HUDEP-2 (cell line): Measurements from ENCODE around the gene CYP4F2.
"Not testable (repeated sequence)": the region's sequence is repeated elsewhere in the genome, so short reads cannot be mapped to it uniquely, and the experiment has no call there.

Experiments used
- DNase-seq, 76 experiments: peaks; one replicate each; lab custom pipeline; 2025; ENCODE audit not compliant: unreplicated experiment in 76 of 76; lab: John Stamatoyannopoulos, UW

CYP4F2 gene

GRCh38 chr19:15897738-15898276, at the start of gene CYP4F2:
CYP4F2 (minus strand) TSS chr19:15898074; CDS start chr19:15897611, 463 bp downstream.
- peak in 18 of 76 experiments; percentile 2 to 44 (median 18) for DNase-seq

- no peak for DNase-seq
Observed at GRCh38 chr19:15945301-15945700, 47.4 kb upstream of the CYP4F2 start.

DNA sequence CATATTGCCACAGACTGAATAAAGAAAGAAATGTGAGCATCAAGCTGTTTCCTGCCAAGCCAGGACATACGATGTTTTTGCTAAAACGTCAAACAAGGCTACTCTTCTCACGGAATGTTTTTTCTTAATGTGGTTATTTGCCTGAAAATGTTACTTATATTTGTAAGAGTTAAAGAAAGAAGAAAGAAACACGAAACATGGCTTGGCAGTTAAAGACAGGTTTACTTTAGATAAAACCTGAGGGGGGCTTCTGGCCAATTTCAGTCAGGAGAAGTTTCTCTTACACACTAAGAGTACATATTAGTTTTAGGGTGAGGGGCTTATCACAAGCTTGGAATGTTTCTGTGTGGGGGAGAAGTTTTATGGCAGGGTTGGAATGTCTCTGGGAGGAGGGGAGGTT, 46.5 kb upstream of the CYP4F2 start:
- DNase-seq: no peak

DNA sequence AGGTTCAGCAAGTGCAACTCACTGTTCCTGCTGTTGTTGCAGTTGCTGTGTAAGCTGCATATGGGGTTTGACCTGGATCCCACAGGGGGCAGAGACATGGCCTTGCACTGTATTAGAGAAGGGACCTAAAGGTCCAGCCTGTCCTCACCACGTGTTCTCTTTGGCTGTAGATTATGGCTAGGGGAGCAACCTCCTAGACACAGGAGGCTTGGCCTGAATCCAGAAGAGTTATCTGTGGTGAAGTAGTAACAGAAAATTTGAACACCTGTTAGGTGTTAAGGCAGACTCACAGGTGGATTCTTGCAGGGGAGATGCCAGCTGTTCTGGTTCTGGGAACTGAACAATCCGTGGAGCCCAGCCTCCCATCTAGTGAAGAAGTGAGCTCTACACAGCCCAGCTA, 39.9 kb upstream of the CYP4F2 start:
- DNase-seq: no peak

GRCh38 chr19:15936950-15937349, 39.1 kb upstream of the CYP4F2 start:
- no peak for DNase-seq

DNA sequence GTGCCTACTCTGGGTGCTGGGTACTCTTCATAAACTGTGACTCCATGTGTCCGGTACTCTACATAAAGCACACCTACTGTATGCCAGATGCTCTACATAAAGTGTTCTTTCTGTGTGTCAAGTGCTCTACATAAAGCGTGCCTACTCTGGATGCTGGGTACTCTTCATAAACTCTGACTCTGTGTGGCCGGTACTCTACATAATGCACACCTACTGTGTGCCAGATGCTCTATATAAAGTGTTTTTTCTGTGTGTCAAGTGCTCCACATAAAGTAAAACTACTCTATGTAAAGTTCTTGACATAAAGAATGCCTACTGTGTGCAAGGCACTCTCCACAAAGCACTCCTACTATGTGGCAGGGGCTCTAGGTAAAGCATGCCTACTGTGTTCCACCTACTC, 38.3 kb upstream of the CYP4F2 start:
- DNase-seq: no peak

- DNase-seq: peak in 3 of 76 experiments; percentile 28 to 48 (median 48)
Observed at GRCh38 chr19:15935167-15935702, 37.4 kb upstream of the CYP4F2 start.

GRCh38 chr19:15934332-15935078, 36.6 kb upstream of the CYP4F2 start, which contains the start of gene CYP4F11:
CYP4F11 (minus strand) TSS chr19:15934529; CDS start chr19:15934408, 121 bp downstream.
- DNase-seq: peak in 73 of 76 experiments; percentile 19 to 89 (median 77)

DNA sequence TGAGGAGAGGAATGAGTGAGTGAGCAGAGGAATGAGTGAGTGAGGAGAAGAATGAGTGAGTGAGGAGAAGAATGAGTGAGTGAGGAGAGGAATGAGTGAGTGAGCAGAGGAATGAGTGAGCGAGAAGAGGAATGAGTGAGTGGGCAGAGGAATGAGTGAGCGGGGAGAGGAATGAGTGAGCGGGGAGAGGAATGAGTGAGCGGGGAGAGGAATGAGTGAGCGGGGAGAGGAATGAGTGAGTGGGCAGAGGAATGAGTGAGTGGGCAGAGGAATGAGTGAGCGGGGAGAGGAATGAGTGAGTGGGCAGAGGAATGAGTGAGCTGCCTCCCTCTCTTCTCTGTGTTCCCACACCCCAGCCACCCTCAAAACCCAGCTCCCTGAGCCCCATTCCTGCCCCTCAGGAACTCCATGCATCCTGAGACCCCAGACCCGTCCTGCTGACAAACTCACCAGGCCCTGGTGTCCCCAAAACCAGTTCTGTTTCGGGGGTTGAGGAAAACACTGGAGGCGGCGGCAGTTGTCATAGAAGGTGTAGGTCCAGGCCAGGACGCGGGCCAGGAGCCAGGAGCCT, 36.0 kb upstream of the CYP4F2 start:
- peak in 1 of 76 experiments; percentile 16 for DNase-seq

DNA sequence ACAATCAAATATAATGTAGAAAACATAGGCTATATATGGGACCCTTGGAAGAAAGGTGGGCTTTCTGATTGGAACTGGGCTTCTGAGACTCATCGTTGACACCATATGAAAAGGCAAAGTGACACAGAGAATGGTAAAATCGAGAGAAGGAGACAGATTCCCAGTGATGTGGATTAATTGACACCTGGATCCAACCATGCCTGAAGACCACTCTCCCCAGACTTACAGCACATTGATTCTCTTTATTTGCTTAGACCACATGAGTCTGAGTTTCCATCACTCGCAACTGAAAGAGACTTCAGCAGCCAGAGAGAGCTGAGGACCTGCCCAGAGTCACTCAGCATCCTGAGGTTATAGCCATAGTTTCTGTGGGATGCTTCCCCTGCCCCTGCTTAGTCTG, 30.4 kb upstream of the CYP4F2 start:
- DNase-seq: no peak

- DNase-seq: peak in 1 of 76 experiments; percentile 5
Observed at GRCh38 chr19:15926484-15926883, 28.6 kb upstream of the CYP4F2 start.

DNA sequence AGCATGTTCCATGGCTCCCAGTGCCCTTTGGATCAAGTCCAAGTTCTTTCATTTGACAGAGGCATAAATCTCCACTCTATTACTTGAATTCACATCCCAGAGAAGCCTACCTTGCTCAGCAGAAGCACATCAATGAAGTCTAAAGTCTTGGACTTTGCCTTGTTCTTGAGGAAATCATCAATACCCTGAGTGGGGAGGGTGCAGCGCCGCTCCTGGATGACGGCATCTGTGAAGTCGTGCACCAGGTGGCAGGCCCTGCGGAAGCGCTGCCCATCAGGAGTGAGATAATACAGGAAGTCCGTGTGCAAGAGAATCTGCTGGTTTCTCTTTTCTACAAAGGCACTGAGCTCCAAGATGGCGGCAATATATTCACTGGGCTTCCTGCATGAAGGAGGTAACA, 25.8 kb upstream of the CYP4F2 start:
- no peak for DNase-seq

DNA sequence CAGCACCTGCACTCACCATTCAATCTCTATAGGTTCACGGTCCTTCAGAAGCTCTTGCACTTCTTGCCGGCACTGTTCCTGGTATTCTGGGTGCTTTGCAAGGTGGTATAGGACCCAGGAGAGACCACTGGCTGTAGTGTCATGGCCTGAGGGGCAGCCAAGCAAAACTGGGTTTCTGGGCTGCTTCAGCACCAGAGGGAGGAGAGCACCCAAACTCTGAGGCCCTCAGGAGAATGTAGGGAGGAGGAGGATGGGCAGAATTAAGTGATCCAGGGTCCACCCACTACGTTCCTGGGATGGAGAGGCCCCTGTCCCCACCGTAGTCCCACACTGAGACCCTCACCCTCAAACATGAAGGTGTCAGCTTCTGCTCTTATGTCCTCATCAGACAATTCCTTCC, 24.1 kb upstream of the CYP4F2 start:
- no peak for DNase-seq

DNA sequence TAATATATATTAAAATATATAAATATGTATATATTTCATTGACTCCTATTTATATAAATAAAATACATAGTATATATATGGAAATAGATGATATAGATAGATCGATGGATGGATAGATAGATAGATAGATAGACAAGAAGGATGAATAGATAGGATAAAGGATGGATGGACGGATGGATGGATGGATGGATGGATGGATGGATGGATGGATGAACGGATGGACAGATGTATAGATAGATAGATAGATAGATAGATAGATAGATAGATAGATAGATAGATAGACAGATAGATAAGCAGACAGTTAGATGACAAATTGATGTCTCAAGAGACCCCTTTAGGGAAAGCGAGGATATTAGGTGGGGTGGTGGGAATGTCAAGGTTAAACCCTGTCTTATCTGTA, 21.4 kb upstream of the CYP4F2 start:
- no peak for DNase-seq

- DNase-seq: no peak
Observed at GRCh38 chr19:15915109-15915508, 17.2 kb upstream of the CYP4F2 start.

- no peak for DNase-seq
Observed at GRCh38 chr19:15913830-15914229, 16.0 kb upstream of the CYP4F2 start.

GRCh38 chr19:15913384-15913783, 15.5 kb upstream of the CYP4F2 start:
- no peak for DNase-seq

- DNase-seq: no peak
Observed at GRCh38 chr19:15911599-15912235, 13.8 kb upstream of the CYP4F2 start.

DNA sequence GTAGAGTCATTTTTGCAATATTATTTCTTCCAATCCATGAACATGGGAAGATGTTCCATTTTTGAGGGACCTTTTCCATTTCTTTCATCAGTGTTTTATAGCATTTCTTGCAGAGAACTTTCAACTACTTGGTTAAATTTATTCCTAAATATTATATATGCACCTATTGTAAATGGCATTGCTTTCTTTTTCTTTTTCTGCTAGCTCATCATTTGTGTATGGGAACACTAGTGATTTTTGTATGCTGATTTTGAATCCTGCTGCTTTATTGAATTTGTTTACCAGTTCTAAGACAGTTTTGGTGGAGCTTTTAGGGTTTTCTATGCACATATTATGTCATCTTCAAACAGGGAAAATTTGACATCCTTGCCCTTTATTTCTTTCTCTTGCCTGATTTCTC, 7.2 kb upstream of the CYP4F2 start:
- no peak for DNase-seq

DNA sequence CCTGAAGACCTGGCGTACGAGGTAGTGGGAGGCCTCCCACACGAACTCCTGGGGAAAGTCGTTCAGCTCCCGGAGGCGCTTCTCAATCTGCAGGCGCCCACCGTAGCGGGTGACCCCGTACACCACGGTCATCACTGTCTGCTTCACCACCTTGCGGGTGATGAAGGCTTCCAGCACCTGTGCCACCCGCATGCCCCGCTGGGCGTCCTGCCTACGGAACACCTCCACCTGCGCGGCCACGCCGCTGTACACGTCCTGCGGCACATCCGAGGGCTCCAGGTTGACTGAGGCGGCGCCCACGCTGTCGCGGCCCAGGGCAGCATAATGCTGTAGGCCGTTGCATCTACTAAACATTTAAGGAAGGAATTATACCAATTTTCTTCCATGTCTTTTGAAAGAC, 5.0 kb upstream of the CYP4F2 start:
- DNase-seq: not testable (repeated sequence)

DNA sequence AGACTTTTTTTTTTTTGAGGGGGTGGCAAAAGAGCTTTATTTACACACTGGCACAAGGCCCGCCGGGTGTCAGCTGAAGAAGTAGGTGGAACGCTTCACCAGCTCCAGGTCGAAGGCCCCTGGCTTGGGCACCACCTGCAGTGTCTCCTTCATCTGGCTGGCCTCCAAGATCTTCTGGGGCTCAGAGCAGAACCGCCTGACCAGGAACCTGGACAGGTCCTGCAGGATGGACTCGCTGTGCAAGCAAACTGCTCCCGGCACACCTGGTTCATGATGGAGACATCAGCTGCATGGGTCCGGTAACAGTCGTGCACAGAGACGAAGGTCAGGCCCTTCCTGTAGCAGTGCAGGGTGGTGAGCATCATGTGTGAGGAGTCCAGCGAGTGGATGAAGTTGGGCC, 4.4 kb upstream of the CYP4F2 start:
- no peak for DNase-seq
